ENCODE data around the gene TBL3.

Gene TBL3

GRCh38 chr16:1998852-1999801 is 27.3 kb downstream of the TBL3 start:
- TF ChIP-seq ZNF280C (tag by site-specific recombination; IDR thresholded peaks at IDR 0.05): no peak
- no peak for TF ChIP-seq ZNF394 (tag by site-specific recombination; IDR thresholded peaks at IDR 0.05; ENCODE audit: borderline replicate concordance)
- no peak for TF ChIP-seq GLIS1 (tag by site-specific recombination; IDR thresholded peaks at IDR 0.05)
- TF ChIP-seq, protein P1, sequence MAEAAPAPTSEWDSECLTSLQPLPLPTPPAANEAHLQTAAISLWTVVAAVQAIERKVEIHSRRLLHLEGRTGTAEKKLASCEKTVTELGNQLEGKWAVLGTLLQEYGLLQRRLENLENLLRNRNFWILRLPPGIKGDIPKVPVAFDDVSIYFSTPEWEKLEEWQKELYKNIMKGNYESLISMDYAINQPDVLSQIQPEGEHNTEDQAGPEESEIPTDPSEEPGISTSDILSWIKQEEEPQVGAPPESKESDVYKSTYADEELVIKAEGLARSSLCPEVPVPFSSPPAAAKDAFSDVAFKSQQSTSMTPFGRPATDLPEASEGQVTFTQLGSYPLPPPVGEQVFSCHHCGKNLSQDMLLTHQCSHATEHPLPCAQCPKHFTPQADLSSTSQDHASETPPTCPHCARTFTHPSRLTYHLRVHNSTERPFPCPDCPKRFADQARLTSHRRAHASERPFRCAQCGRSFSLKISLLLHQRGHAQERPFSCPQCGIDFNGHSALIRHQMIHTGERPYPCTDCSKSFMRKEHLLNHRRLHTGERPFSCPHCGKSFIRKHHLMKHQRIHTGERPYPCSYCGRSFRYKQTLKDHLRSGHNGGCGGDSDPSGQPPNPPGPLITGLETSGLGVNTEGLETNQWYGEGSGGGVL (tag by site-specific recombination; IDR thresholded peaks at IDR 0.05): no peak
- TF ChIP-seq ZNF324 (tag by site-specific recombination; IDR thresholded peaks at IDR 0.05): no peak
- no peak for TF ChIP-seq ZNF777 (tag by site-specific recombination; IDR thresholded peaks at IDR 0.05; ENCODE audit: borderline replicate concordance)
- TF ChIP-seq HIC1 (tag by site-specific recombination; IDR thresholded peaks at IDR 0.05): no peak
- no peak for TF ChIP-seq ZNF155 (tag by site-specific recombination; IDR thresholded peaks at IDR 0.05)
- TF ChIP-seq ZNF776 (tag by site-specific recombination; IDR thresholded peaks at IDR 0.05; ENCODE audit: borderline replicate concordance): no peak
- no peak for TF ChIP-seq ZNF561 (tag by site-specific recombination; IDR thresholded peaks at IDR 0.05; ENCODE audit: borderline replicate concordance)
- TF ChIP-seq ZNF239 (tag by site-specific recombination; IDR thresholded peaks at IDR 0.05): no peak
- peak; percentile 39; the same call in 1 of the 2 replicates for TF ChIP-seq GLIS2 (tag by site-specific recombination; IDR thresholded peaks at IDR 0.05)
- TF ChIP-seq EGR2 (tag by site-specific recombination; IDR thresholded peaks at IDR 0.05; ENCODE audit: low read depth): peak; percentile 34; the same call in 1 of the 2 replicates
- no peak for TF ChIP-seq WT1 (tag by site-specific recombination; IDR thresholded peaks at IDR 0.05)
- TF ChIP-seq ZNF747 (tag by site-specific recombination; IDR thresholded peaks at IDR 0.05): no peak
- peaks cover 1% of the 10 kb centered on the region; the same call in 1 of the 2 replicates for H3K4me1 ChIP-seq (ENCODE audit: control insufficient read depth, insufficient read depth, low read length)
- H3K27ac ChIP-seq (ENCODE audit: extremely low read depth, low read depth, low read length): no peak overlapping the region
- peaks cover 0 to 72% of the 10 kb centered on the region in 2 experiments; a peak in 2 of 3 replicates for H3K36me3 ChIP-seq (ENCODE audit: control insufficient read depth in 2 of 2, insufficient read depth in 1 of 2, low read length in 2 of 2)
- no peaks in the 10 kb centered on the region for H3K9me3 ChIP-seq (ENCODE audit: control insufficient read depth, insufficient read depth, low read depth, low read length)
- CTCF ChIA-PET: interaction anchor here (0.6 kb wide), 1 partner anchor 68 kb away, joined by 3 read pairs; no protein-coding TSS in a partner anchor
- H3K4me3 ChIP-seq (ENCODE audit: low read depth, low read length): no peak overlapping the region
- POLR2A ChIA-PET: interaction anchor here (1.0 to 2.1 kb wide), 3 partner anchors 8 to 34 kb away, joined by 3 to 8 read pairs (median 3); partner anchors contain the start of gene RPS2

- POLR2A ChIA-PET: interaction anchor here (0.6 to 1.2 kb wide), 3 partner anchors 7 to 155 kb away, joined by 3 to 4 read pairs (median 3); partner anchors contain the start of gene TRAF7
- H3K27ac ChIP-seq (ENCODE audit: extremely low read depth, low read depth, low read length): no peak overlapping the region
- H3K9me3 ChIP-seq (ENCODE audit: control insufficient read depth, insufficient read depth, low read depth, low read length): no peaks in the 10 kb centered on the region
- peaks cover 5% of the 10 kb centered on the region; the same call in 1 of the 2 replicates for H3K4me1 ChIP-seq (ENCODE audit: control insufficient read depth, insufficient read depth, low read length)
- CTCF ChIA-PET: no interaction called here
- peaks cover 0 to 76% of the 10 kb centered on the region in 2 experiments; a peak in 2 of 3 replicates for H3K36me3 ChIP-seq (ENCODE audit: control insufficient read depth in 2 of 2, insufficient read depth in 1 of 2, low read length in 2 of 2)
- H3K4me3 ChIP-seq (ENCODE audit: low read depth, low read length): no peak overlapping the region
- TF ChIP-seq SP2 (tag by site-specific recombination; IDR thresholded peaks at IDR 0.05): peak; percentile 41
- no peak for TF ChIP-seq ZBTB10 (tag by site-specific recombination; IDR thresholded peaks at IDR 0.05)
- no peak for TF ChIP-seq ZNF433 (tag by site-specific recombination; IDR thresholded peaks at IDR 0.05; ENCODE audit: low read depth)
- no peak for TF ChIP-seq SETDB1 (IDR thresholded peaks at IDR 0.05; ENCODE audit: insufficient read length, low read length)
- no peak for TF ChIP-seq PRDM6 (tag by site-specific recombination; IDR thresholded peaks at IDR 0.05)
- no peak for TF ChIP-seq ZNF529 (tag by site-specific recombination; IDR thresholded peaks at IDR 0.05; ENCODE audit: insufficient replicate concordance)
These were observed 28.1 kb downstream of the TBL3 start for GRCh38 chr16:1999866-2000514.

Data from HEK293 (cell line).